Fibroblast of villous mesenchyme (primary cell): ENCODE measurements around the gene GBP5. TPM values are rescaled to one million over a fixed set of nuclear protein-coding genes. Genes with fewer than 3 reads are reported as not detected.

Experiments
- DNase-seq: peaks from one replicate; pipeline ENCODE4 v3.0.0-alpha.2; 2010; ENCODE audit warnings: low read depth
- H3K4me3 ChIP-seq: 2 replicates; pipeline ENCODE4 v1.5.1; 2011; ENCODE audit warnings: low read depth, mild to moderate bottlenecking, low read length
- CTCF ChIP-seq: IDR thresholded peaks from 2 replicates; pipeline ENCODE4 v1.5.1; 2012; ENCODE audit warnings: low read depth, mild to moderate bottlenecking, low read length; ENCODE audit not compliant: insufficient read depth
- total RNA-seq: library from RNA; depleted of rRNA; stranded (reverse); fragments of >200 nt; gene quantifications from 2 replicates; pipeline ENCODE4 v1.2.3, GENCODE V29; 2012

GBP5 gene
- total RNA-seq, 1 donor = under 0.01 TPM

GRCh38 chr1:89279011-89279466, 6.4 kb upstream of the GBP5 start:
- H3K4me3 ChIP-seq = no peak overlapping the region
- no peak for DNase-seq
- no peak for TF ChIP-seq CTCF

GRCh38 chr1:89277725-89278124, 5.1 kb upstream of the GBP5 start:
- H3K4me3 ChIP-seq = no peak overlapping the region
- DNase-seq = no peak
- TF ChIP-seq CTCF = no peak

GRCh38 chr1:89276690-89277089, 4.0 kb upstream of the GBP5 start:
- DNase-seq = no peak
- no peak overlapping the region for H3K4me3 ChIP-seq
- no peak for TF ChIP-seq CTCF

- TF ChIP-seq CTCF = no peak
- peak; percentile 78 for DNase-seq
Observed at GRCh38 chr1:89274411-89274857, 1.8 kb upstream of the GBP5 start.

GRCh38 chr1:89273324-89273778, 691 bp upstream of the GBP5 start:
- H3K4me3 ChIP-seq = no peak overlapping the region
- TF ChIP-seq CTCF = no peak
- DNase-seq = no peak

More at GRCh38 chr1:89274411-89274857, 1.8 kb upstream of the GBP5 start:
- H3K4me3 ChIP-seq = no peak overlapping the region

- peak; percentile 37 for DNase-seq
- no peak for TF ChIP-seq CTCF
- no peak overlapping the region for H3K4me3 ChIP-seq
Observed at GRCh38 chr1:89271341-89272015, 1.2 kb downstream of the GBP5 start.

- no peak overlapping the region for H3K4me3 ChIP-seq
- no peak for DNase-seq
- TF ChIP-seq CTCF = no peak
Observed at GRCh38 chr1:89270423-89270822, 2.2 kb downstream of the GBP5 start.
